ENCODE measurements around the gene CELA2B. TPM values are rescaled to one million over a fixed set of nuclear protein-coding genes. Genes with fewer than 3 reads are reported as not detected.
A peak's percentile ranks its signal among the peaks of the same experiment; 100 is the strongest.
"Not testable (repeated sequence)": the region's sequence is repeated elsewhere in the genome, so short reads cannot be mapped to it uniquely, and the experiment has no call there.

Gene CELA2B
- total RNA-seq, 1 donor = 0.36 TPM

DNA sequence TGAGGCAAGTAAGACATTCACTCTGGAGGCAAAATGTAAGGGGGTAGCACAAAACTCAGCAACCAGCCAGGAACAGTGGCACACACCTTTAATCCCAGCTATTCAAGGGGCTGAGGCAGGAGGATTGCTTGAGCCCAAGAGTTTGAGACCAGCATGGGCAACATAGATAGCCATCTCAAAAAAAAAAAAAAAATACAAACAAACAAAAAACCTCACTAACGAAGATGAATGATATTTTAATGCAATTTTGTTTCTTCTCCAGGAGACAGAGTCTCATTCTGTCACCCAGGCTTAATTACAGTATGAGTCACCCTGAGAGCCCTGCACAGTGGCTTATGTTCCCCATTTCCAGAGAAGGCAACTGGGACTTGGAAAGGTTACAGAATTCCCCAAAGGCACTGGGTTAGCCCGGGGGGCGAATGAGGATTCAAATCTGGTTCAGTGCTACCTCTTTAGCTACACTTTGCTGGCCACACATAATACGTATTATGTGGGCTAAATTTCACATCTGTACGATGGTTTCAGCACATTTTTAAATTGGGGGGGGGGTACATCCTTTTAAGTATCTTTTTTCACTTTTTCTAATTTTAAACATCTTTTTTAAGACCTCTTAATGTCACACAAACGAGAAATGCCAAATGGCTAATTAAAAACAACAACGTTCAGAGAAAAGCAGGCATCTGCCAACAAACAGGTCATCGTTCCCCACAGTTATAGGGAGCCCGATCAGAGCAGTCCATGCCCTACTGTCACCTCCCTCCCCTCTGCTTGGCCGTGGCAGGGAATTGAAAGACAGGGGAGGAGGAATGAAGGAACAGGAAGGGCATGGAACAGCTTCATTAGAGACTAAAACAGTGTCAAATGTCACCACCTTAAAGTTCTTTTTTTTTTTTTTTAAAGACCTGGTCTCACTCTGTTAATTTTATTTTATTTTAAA is 15.9 kb upstream of the CELA2B start:
- H2AFZ ChIP-seq (ENCODE audit: low read length) = no peak overlapping the region
- no peaks in the 10 kb centered on the region for H4K20me1 ChIP-seq (ENCODE audit: insufficient read depth, low read length)
- no peaks in the 10 kb centered on the region for H3K79me2 ChIP-seq (ENCODE audit: insufficient read depth, low read length)
- H3K27me3 ChIP-seq (ENCODE audit: insufficient read depth, low read length) = no peaks in the 10 kb centered on the region
- DNase-seq (ENCODE audit: insufficient read length, low spot score, missing footprints) = peak; percentile 83
- TF ChIP-seq, protein P1, sequence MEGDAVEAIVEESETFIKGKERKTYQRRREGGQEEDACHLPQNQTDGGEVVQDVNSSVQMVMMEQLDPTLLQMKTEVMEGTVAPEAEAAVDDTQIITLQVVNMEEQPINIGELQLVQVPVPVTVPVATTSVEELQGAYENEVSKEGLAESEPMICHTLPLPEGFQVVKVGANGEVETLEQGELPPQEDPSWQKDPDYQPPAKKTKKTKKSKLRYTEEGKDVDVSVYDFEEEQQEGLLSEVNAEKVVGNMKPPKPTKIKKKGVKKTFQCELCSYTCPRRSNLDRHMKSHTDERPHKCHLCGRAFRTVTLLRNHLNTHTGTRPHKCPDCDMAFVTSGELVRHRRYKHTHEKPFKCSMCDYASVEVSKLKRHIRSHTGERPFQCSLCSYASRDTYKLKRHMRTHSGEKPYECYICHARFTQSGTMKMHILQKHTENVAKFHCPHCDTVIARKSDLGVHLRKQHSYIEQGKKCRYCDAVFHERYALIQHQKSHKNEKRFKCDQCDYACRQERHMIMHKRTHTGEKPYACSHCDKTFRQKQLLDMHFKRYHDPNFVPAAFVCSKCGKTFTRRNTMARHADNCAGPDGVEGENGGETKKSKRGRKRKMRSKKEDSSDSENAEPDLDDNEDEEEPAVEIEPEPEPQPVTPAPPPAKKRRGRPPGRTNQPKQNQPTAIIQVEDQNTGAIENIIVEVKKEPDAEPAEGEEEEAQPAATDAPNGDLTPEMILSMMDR (IDR thresholded peaks at IDR 0.05; ENCODE audit: extremely low read depth, low read depth, low read length) = no peak
- no peak overlapping the region for H3K27ac ChIP-seq (ENCODE audit: low read depth, low read length)
- H3K36me3 ChIP-seq (ENCODE audit: insufficient read depth, low read length) = no peaks in the 10 kb centered on the region
- no peak overlapping the region for H3K4me3 ChIP-seq (ENCODE audit: insufficient read depth, low read length)
- peaks cover 6% of the 10 kb centered on the region for H3K4me1 ChIP-seq (ENCODE audit: insufficient read depth, low read length)
- no peak overlapping the region for H3K4me2 ChIP-seq (ENCODE audit: insufficient read depth, low read length)
- H3K9me3 ChIP-seq (ENCODE audit: low read depth, low read length) = no peaks in the 10 kb centered on the region

DNA sequence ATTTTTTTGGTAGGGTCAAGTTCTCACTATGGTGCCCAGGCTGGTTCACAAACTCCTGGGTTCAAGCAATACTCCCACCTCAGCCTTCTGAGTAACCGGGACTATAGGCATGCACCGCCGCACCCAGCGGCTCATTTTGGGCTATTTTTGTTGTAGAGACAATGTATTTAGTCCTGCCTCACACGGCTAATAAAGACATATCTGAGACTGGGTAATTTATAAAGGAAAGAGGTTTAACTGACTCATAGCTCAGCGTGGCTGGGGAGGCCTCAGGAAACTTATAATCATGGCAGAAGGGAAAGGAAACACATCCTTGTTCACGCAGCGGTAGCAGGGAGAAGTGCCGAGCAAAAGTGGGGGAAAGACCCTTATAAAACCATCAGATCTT is 15.2 kb upstream of the CELA2B start:
- Histone ChIP-seq H3K79me2 (ENCODE audit: insufficient read depth, low read length) (no peaks in the 10 kb centered on the region), H3K4me3 (ENCODE audit: insufficient read depth, low read length) (no peak overlapping the region), H2AFZ (ENCODE audit: low read length) (no peak overlapping the region), H3K4me1 (ENCODE audit: insufficient read depth, low read length) (peaks cover 6% of the 10 kb centered on the region), H3K27ac (ENCODE audit: low read depth, low read length) (no peak overlapping the region), H3K36me3 (ENCODE audit: insufficient read depth, low read length) (no peaks in the 10 kb centered on the region), H4K20me1 (ENCODE audit: insufficient read depth, low read length) (no peaks in the 10 kb centered on the region), H3K27me3 (ENCODE audit: insufficient read depth, low read length) (no peaks in the 10 kb centered on the region), H3K4me2 (ENCODE audit: insufficient read depth, low read length) (no peak overlapping the region), H3K9me3 (ENCODE audit: low read depth, low read length) (no peaks in the 10 kb centered on the region)
- TF ChIP-seq, protein P1 (IDR thresholded peaks at IDR 0.05; ENCODE audit: extremely low read depth, low read depth, low read length) = no peak
- DNase-seq (ENCODE audit: insufficient read length, low spot score, missing footprints) = no peak

DNA sequence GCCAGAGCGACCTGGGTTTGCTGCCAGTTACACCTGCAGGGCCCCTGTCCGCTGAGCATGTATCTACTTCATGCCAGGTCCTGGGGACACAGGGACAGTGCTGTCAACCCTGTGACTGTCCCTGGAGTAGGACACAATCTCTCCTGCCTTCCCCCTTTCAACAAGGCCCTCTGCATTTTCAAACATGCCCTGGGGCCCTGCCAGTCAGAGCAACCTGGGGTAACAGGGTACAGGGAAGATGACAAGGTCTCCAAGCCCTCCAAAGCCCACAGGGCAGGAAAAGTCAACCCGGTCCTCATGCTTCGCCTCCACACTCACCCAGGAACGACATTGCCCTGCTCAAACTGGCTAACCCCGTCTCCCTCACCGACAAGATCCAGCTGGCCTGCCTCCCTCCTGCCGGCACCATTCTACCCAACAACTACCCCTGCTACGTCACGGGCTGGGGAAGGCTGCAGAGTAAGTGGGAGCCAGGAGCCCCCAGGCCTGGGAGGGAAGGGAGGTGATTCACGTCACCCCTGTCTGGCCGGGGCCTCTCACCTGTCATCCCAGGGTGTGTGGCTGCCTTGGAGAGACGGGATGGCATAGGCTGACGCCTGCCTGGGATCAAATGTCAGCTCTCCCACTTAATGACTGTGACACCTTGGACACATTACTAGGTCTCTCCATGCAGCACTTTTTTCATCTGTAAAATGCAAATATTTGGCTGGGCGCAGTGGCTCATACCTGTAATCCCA is 12.7 kb upstream of the CELA2B start:
- not testable (repeated sequence) for H3K79me2 ChIP-seq (ENCODE audit: insufficient read depth, low read length); H2AFZ ChIP-seq (ENCODE audit: low read length); H3K27ac ChIP-seq (ENCODE audit: low read depth, low read length); H3K4me3 ChIP-seq (ENCODE audit: insufficient read depth, low read length); DNase-seq (ENCODE audit: insufficient read length, low spot score, missing footprints); H4K20me1 ChIP-seq (ENCODE audit: insufficient read depth, low read length); H3K27me3 ChIP-seq (ENCODE audit: insufficient read depth, low read length); H3K9me3 ChIP-seq (ENCODE audit: low read depth, low read length); H3K36me3 ChIP-seq (ENCODE audit: insufficient read depth, low read length); H3K4me2 ChIP-seq (ENCODE audit: insufficient read depth, low read length); H3K4me1 ChIP-seq (ENCODE audit: insufficient read depth, low read length)

DNA sequence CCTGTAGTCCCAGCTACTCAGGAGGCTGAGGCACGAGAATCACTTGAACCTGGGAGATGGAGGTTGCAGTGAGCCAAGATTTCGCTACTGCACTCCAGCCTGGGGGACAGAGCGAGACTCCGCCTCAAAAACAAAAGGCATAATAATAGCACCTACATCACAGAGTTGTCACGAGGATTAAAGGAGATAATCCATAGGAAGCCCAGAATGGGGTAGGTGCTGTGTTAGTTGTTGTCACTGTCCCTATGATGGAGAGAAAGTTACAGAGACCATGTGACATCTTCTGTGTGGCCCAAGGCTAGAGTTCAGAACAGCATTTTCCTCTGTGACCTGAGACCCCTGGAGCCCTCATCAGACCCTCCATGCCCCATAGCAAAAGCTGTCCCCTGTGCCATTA is 12.0 kb upstream of the CELA2B start:
- H3K27me3 ChIP-seq (ENCODE audit: insufficient read depth, low read length); H4K20me1 ChIP-seq (ENCODE audit: insufficient read depth, low read length); H3K4me3 ChIP-seq (ENCODE audit: insufficient read depth, low read length); H2AFZ ChIP-seq (ENCODE audit: low read length); H3K4me2 ChIP-seq (ENCODE audit: insufficient read depth, low read length); H3K36me3 ChIP-seq (ENCODE audit: insufficient read depth, low read length); H3K27ac ChIP-seq (ENCODE audit: low read depth, low read length); H3K9me3 ChIP-seq (ENCODE audit: low read depth, low read length); H3K79me2 ChIP-seq (ENCODE audit: insufficient read depth, low read length); DNase-seq (ENCODE audit: insufficient read length, low spot score, missing footprints); H3K4me1 ChIP-seq (ENCODE audit: insufficient read depth, low read length): not testable (repeated sequence)

Measured in osteoblast (primary cell).